Measurements from ENCODE around the gene MSANTD1. TPM values are rescaled to one million over a fixed set of nuclear protein-coding genes. Genes with fewer than 3 reads are reported as not detected.

MSANTD1 gene
- total RNA-seq, 1 experiment from 2014 or later = 0.71 TPM

GRCh38 chr4:3207531-3208037 is 41.4 kb upstream of the MSANTD1 start (continued):
- TF ChIP-seq EZH2 (IDR thresholded peaks at IDR 0.05) = no peak

- Histone ChIP-seq H3K9ac (ENCODE audit: low read length) (no peak overlapping the region), H3K9me2 (ENCODE audit: insufficient read depth) (no peaks in the 10 kb centered on the region), H4K20me1 (ENCODE audit: insufficient read depth) (no peaks in the 10 kb centered on the region), H3K9me3 (ENCODE audit: control insufficient read depth in 1 of 2, insufficient read depth in 1 of 2, low read depth in 1 of 2, low read length in 2 of 2) (no peaks in the 10 kb centered on the region), H2AFZ (ENCODE audit: low read depth, low read length, poor library complexity, severe bottlenecking) (no peak overlapping the region), H3K4me2 (ENCODE audit: low read length) (no peak overlapping the region), H3K4me3 (replicated peaks in 1 of 2; ENCODE audit: low read depth in 1 of 2, low read length in 2 of 2) (no peak overlapping the region), H3K4me1 (ENCODE audit: control insufficient read depth in 1 of 2, insufficient read depth in 2 of 2, low read length in 2 of 2) (no peaks in the 10 kb centered on the region), H3K79me2 (ENCODE audit: insufficient read depth, low read length) (no peaks in the 10 kb centered on the region), H3K27ac (ENCODE audit: low read depth, low read length) (no peak overlapping the region), H3K27me3 (ENCODE audit: insufficient read depth, low read length) (no peaks in the 10 kb centered on the region), H3K36me3 (ENCODE audit: control insufficient read depth in 1 of 2, insufficient read depth in 2 of 2, low read length in 2 of 2) (peaks cover 12 to 26% of the 10 kb centered on the region in 2 experiments)
- ATAC-seq = no peak
- ChIA-PET CTCF (no interaction called here), RAD21 (ENCODE audit: low non-redundant PET in 1 of 2, low total read pairs in 2 of 2, uncharacterized antibody in 2 of 2, unreplicated experiment in 2 of 2) (no interaction called here), POLR2A (no interaction called here)
- intact Hi-C loops (cut with micrococcal nuclease) = no loop called here
- BruUV-seq (replicated peaks) = no TSS peak
- DNase-seq (ENCODE audit: low read depth, low spot score) = no peak
- TF ChIP-seq ELF1 (IDR thresholded peaks at IDR 0.05; ENCODE audit: borderline replicate concordance, low read depth) (no peak), JUND (IDR thresholded peaks at IDR 0.05) (no peak), MAX (IDR thresholded peaks at IDR 0.05) (no peak), ZFX (IDR thresholded peaks at IDR 0.05) (no peak), REST (IDR thresholded peaks at IDR 0.05; ENCODE audit: low read depth) (no peak), POLR2AphosphoS5 (IDR thresholded peaks at IDR 0.05; ENCODE audit: low read depth, low read length) (no peak), EZH2phosphoT487 (IDR thresholded peaks at IDR 0.05; ENCODE audit: borderline replicate concordance) (no peak), RAD21 (IDR thresholded peaks at IDR 0.05; ENCODE audit: low read depth) (no peak), EGR1 (IDR thresholded peaks at IDR 0.05; ENCODE audit: low read depth) (no peak), ZNF274 (IDR thresholded peaks at IDR 0.05; ENCODE audit: low read depth, low read length) (no peak), CEBPB (IDR thresholded peaks at IDR 0.05; ENCODE audit: low read depth) (no peak)
- TF ChIP-seq, protein P1, sequence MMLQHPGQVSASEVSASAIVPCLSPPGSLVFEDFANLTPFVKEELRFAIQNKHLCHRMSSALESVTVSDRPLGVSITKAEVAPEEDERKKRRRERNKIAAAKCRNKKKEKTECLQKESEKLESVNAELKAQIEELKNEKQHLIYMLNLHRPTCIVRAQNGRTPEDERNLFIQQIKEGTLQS (IDR thresholded peaks at IDR 0.05) = no peak
- TF ChIP-seq, protein P2, sequence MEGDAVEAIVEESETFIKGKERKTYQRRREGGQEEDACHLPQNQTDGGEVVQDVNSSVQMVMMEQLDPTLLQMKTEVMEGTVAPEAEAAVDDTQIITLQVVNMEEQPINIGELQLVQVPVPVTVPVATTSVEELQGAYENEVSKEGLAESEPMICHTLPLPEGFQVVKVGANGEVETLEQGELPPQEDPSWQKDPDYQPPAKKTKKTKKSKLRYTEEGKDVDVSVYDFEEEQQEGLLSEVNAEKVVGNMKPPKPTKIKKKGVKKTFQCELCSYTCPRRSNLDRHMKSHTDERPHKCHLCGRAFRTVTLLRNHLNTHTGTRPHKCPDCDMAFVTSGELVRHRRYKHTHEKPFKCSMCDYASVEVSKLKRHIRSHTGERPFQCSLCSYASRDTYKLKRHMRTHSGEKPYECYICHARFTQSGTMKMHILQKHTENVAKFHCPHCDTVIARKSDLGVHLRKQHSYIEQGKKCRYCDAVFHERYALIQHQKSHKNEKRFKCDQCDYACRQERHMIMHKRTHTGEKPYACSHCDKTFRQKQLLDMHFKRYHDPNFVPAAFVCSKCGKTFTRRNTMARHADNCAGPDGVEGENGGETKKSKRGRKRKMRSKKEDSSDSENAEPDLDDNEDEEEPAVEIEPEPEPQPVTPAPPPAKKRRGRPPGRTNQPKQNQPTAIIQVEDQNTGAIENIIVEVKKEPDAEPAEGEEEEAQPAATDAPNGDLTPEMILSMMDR (IDR thresholded peaks at IDR 0.05 in 2 of 3, conservative IDR thresholded peaks at IDR 0.05 in 1 of 3; ENCODE audit: borderline replicate concordance in 1 of 3, insufficient read depth in 1 of 3, low read depth in 2 of 3, low read length in 2 of 3) = no peak
Observed at GRCh38 chr4:3208826-3209225, 40.1 kb upstream of the MSANTD1 start.

Measured in HCT116 (cell line).